NCI-H2081 (cell line): ENCODE measurements around the gene KLK3.

ENCODE experiments used
- DNase-seq, 2 experiments: peaks; one replicate each; lab custom pipeline; 2025; lab: John Stamatoyannopoulos, UW

The KLK3 gene

GRCh38 chr19:50831026-50831396 is 23.7 kb upstream of the KLK3 start:
- no peak for DNase-seq

- no peak for DNase-seq
Measured at GRCh38 chr19:50832666-50833065, 22.0 kb upstream of the KLK3 start.

GRCh38 chr19:50833117-50833801 is 21.5 kb upstream of the KLK3 start, which contains the start of gene KLK15:
Gene KLK15, minus strand, starts transcription at chr19:50833574. Its CDS starts 2,082 bp downstream, at chr19:50831492.
- no peak for DNase-seq

GRCh38 chr19:50833802-50834167 is 20.9 kb upstream of the KLK3 start:
- DNase-seq: no peak

GRCh38 chr19:50835103-50835784 is 19.5 kb upstream of the KLK3 start:
- peak in 1 of 2 experiments; percentile 50 for DNase-seq

- peak; percentile 53 to 73 for DNase-seq
Measured at GRCh38 chr19:50835785-50836542, 18.8 kb upstream of the KLK3 start.

GRCh38 chr19:50836543-50837195 is 18.0 kb upstream of the KLK3 start:
- no peak for DNase-seq

GRCh38 chr19:50837300-50837699 is 17.4 kb upstream of the KLK3 start:
- DNase-seq: no peak

GRCh38 chr19:50838239-50838638 is 16.5 kb upstream of the KLK3 start:
- DNase-seq: no peak

GRCh38 chr19:50839712-50840655 is 14.7 kb upstream of the KLK3 start:
- no peak for DNase-seq

- no peak for DNase-seq
Measured at GRCh38 chr19:50842130-50842529, 12.6 kb upstream of the KLK3 start.

- DNase-seq: no peak
Measured at GRCh38 chr19:50843205-50843604, 11.5 kb upstream of the KLK3 start.

GRCh38 chr19:50843701-50844221 is 11.0 kb upstream of the KLK3 start:
- DNase-seq: peak; percentile 38 to 73

GRCh38 chr19:50844296-50844935 is 10.3 kb upstream of the KLK3 start:
- DNase-seq: peak; percentile 87 to 97

GRCh38 chr19:50850738-50851137 is 4.0 kb upstream of the KLK3 start:
- no peak for DNase-seq

GRCh38 chr19:50851620-50852019 is 3.1 kb upstream of the KLK3 start:
- no peak for DNase-seq

- DNase-seq: no peak
Measured at GRCh38 chr19:50857366-50857765, 2.7 kb downstream of the KLK3 start.

GRCh38 chr19:50858886-50859285 is 4.2 kb downstream of the KLK3 start:
- peak; percentile 88 to 90 for DNase-seq

- DNase-seq: no peak
Measured at GRCh38 chr19:50859849-50860248, 5.1 kb downstream of the KLK3 start.

GRCh38 chr19:50861010-50861409 is 6.3 kb downstream of the KLK3 start:
- no peak for DNase-seq
